GM19043 (cell line): ENCODE data around the gene NRL.
A peak's percentile ranks its signal among the peaks of the same experiment; 100 is the strongest.

ENCODE experiments used
- ATAC-seq: cut with Tn5 transposase; IDR thresholded peaks from one replicate; pipeline ENCODE4 v1.9.1; 2021; ENCODE audit warnings: low read depth; ENCODE audit not compliant: unreplicated experiment

NRL gene

GRCh38 chr14:24114532-24115421, at the start of gene NRL, which contains the start of gene DCAF11:
NRL (minus strand) TSS chr14:24114949; CDS start chr14:24082848, 32,101 bp downstream.
DCAF11 (plus strand) TSS chr14:24114777; CDS start chr14:24115595, 818 bp downstream.
- peak; percentile 81 for ATAC-seq

GRCh38 chr14:24162093-24162492, 47.3 kb upstream of the NRL start:
- no peak for ATAC-seq

- peak; percentile 80 for ATAC-seq
Observed at GRCh38 chr14:24160850-24161804, 46.4 kb upstream of the NRL start, which contains the start of gene IRF9. IRF9 (plus strand) TSS chr14:24161265; CDS start chr14:24162145, 880 bp downstream.

GRCh38 chr14:24160499-24160849, 45.7 kb upstream of the NRL start:
- no peak for ATAC-seq

GRCh38 chr14:24159777-24160498, 45.2 kb upstream of the NRL start:
- no peak for ATAC-seq

GRCh38 chr14:24157331-24157730, 42.6 kb upstream of the NRL start:
- ATAC-seq = no peak

- ATAC-seq = no peak
Observed at GRCh38 chr14:24156840-24157239, 42.1 kb upstream of the NRL start.

- ATAC-seq = no peak
Observed at GRCh38 chr14:24155100-24155499, 40.4 kb upstream of the NRL start.

GRCh38 chr14:24151404-24152080, 36.8 kb upstream of the NRL start:
- ATAC-seq = no peak

GRCh38 chr14:24150993-24151392, 36.2 kb upstream of the NRL start:
- ATAC-seq = no peak

- no peak for ATAC-seq
Observed at GRCh38 chr14:24150567-24150966, 35.8 kb upstream of the NRL start.

GRCh38 chr14:24150061-24150460, 35.3 kb upstream of the NRL start:
- no peak for ATAC-seq

GRCh38 chr14:24149302-24149969, 34.7 kb upstream of the NRL start:
- ATAC-seq = no peak

GRCh38 chr14:24147761-24148428, 33.1 kb upstream of the NRL start:
- no peak for ATAC-seq

- peak; percentile 79 for ATAC-seq
Observed at GRCh38 chr14:24146978-24147760, 32.4 kb upstream of the NRL start, which contains the start of gene RNF31. RNF31 (plus strand) TSS chr14:24147498; CDS start chr14:24147699, 201 bp downstream.

- peak; percentile 57 for ATAC-seq
Observed at GRCh38 chr14:24146453-24146977, 31.8 kb upstream of the NRL start, which contains the start of gene PSME2. PSME2 (minus strand) TSS chr14:24146610; CDS start chr14:24146581, 29 bp downstream.

GRCh38 chr14:24145690-24146452, 31.1 kb upstream of the NRL start:
- no peak for ATAC-seq
